Measurements from ENCODE around the gene ARHGAP29. TPM values are rescaled to one million over a fixed set of nuclear protein-coding genes. Genes with fewer than 3 reads are reported as not detected.

Gene ARHGAP29
- polyA plus RNA-seq, 2 of the 4 experiments (the other 2 are of a cell fraction) = 14.3 to 29.7 TPM

GRCh38 chr1:94276988-94277434 is 39.6 kb upstream of the ARHGAP29 start:
- Histone ChIP-seq H3K4me1 (peaks cover 10% of the 10 kb centered on the region), H3K9me3 (no peaks in the 10 kb centered on the region), H3K4me3 (no peak overlapping the region), H3K27ac (no peak overlapping the region), H3K4me2 (no peak overlapping the region)
- TF ChIP-seq EHF (CRISPR knock-in tag; IDR thresholded peaks at IDR 0.05) (no peak), E2F6 (IDR thresholded peaks at IDR 0.05; ENCODE audit: borderline replicate concordance, low read depth) (no peak), HOXB5 (CRISPR knock-in tag; IDR thresholded peaks at IDR 0.05) (no peak), SMC3 (IDR thresholded peaks at IDR 0.05) (no peak), FOXS1 (CRISPR knock-in tag; IDR thresholded peaks at IDR 0.05) (no peak), HDAC2 (IDR thresholded peaks at IDR 0.05) (no peak), RFX5 (IDR thresholded peaks at IDR 0.05) (no peak), USF2 (IDR thresholded peaks at IDR 0.05) (no peak), KDM5A (IDR thresholded peaks at IDR 0.05) (no peak), ZSCAN20 (CRISPR knock-in tag; IDR thresholded peaks at IDR 0.05) (no peak), NFE2L2 (conservative IDR thresholded peaks at IDR 0.05; ENCODE audit: low read length) (no peak), HEYL (CRISPR knock-in tag; IDR thresholded peaks at IDR 0.05) (no peak), CBX2 (IDR thresholded peaks at IDR 0.05; ENCODE audit: borderline replicate concordance, low read depth) (no peak), CHD2 (IDR thresholded peaks at IDR 0.05; ENCODE audit: low read length, partially characterized antibody) (no peak), CHD4 (IDR thresholded peaks at IDR 0.05; ENCODE audit: borderline replicate concordance) (no peak), HMGXB4 (CRISPR knock-in tag; IDR thresholded peaks at IDR 0.05; ENCODE audit: borderline replicate concordance) (no peak)
- FAIRE-seq = no peak
- POLR2A ChIA-PET = no interaction called here
- 75% methylated on average over 4 of the region's 4 CpGs for WGBS (ENCODE audit: missing lambda C conversion rate)
- CTCF ChIA-PET = interaction anchor here (1.7 kb wide), 1 partner anchor 231 kb away, joined by 4 read pairs; no protein-coding TSS in a partner anchor
- no peak for ATAC-seq
- no peak for DNase-seq (ENCODE audit: low read depth in 1 of 2, low spot score in 1 of 2)

- ChIA-PET POLR2A (no interaction called here), CTCF (interaction anchor here (0.8 to 1.7 kb wide), 3 partner anchors 39 to 229 kb away, joined by 3 to 4 read pairs (median 3); no protein-coding TSS in a partner anchor)
- WGBS (ENCODE audit: missing lambda C conversion rate) = 70% methylated on average over 2 of the region's 2 CpGs
- Histone ChIP-seq H3K4me3 (no peak overlapping the region), H3K9me3 (no peaks in the 10 kb centered on the region), H3K4me1 (peaks cover 18% of the 10 kb centered on the region), H3K4me2 (no peak overlapping the region), H3K27ac (no peak overlapping the region)
- no peak for FAIRE-seq
- DNase-seq (ENCODE audit: low read depth in 1 of 2, low spot score in 1 of 2) = no peak
- ATAC-seq = no peak
- TF ChIP-seq KDM5A (IDR thresholded peaks at IDR 0.05) (no peak), SREBF2 (IDR thresholded peaks at IDR 0.05) (no peak), JUNB (IDR thresholded peaks at IDR 0.05) (no peak), CTCF (IDR thresholded peaks at IDR 0.05) (no peak), E2F6 (IDR thresholded peaks at IDR 0.05; ENCODE audit: borderline replicate concordance, low read depth) (no peak), ELK1 (IDR thresholded peaks at IDR 0.05; ENCODE audit: low read depth, low read length) (no peak), ZSCAN20 (CRISPR knock-in tag; IDR thresholded peaks at IDR 0.05) (no peak), POLR2A (IDR thresholded peaks at IDR 0.05; ENCODE audit: low read length) (no peak), HOXA7 (CRISPR knock-in tag; IDR thresholded peaks at IDR 0.05) (no peak), MAFK (IDR thresholded peaks at IDR 0.05; ENCODE audit: partially characterized antibody) (no peak), PBX3 (IDR thresholded peaks at IDR 0.05) (no peak), ZC3H11A (IDR thresholded peaks at IDR 0.05) (no peak), REST (IDR thresholded peaks at IDR 0.05) (no peak), POLR2AphosphoS2 (conservative IDR thresholded peaks at IDR 0.05; ENCODE audit: low read length) (no peak), CHD2 (IDR thresholded peaks at IDR 0.05; ENCODE audit: low read length, partially characterized antibody) (no peak)
These were observed 37.7 kb upstream of the ARHGAP29 start for GRCh38 chr1:94275083-94275482.
